ENCODE measurements around the gene FBXL17. TPM values are rescaled to one million over a fixed set of nuclear protein-coding genes. Genes with fewer than 3 reads are reported as not detected.

Gene FBXL17
- total RNA-seq, 2 experiments from 2014 or later: 5.0 to 6.0 TPM

GRCh38 chr5:107887166-107887943 is 494.5 kb downstream of the FBXL17 start:
- CTCF ChIA-PET: no interaction called here

GRCh38 chr5:107885601-107886000 is 496.3 kb downstream of the FBXL17 start:
- CTCF ChIA-PET: no interaction called here
- POLR2A ChIA-PET: no interaction called here

More at GRCh38 chr5:107887166-107887943, 494.5 kb downstream of the FBXL17 start:
- POLR2A ChIA-PET: no interaction called here

GRCh38 chr5:107884871-107885270 is 497.0 kb downstream of the FBXL17 start:
- ChIA-PET POLR2A (no interaction called here), CTCF (no interaction called here)

- CTCF ChIA-PET: no interaction called here
- POLR2A ChIA-PET: no interaction called here
These were observed 503.2 kb downstream of the FBXL17 start for GRCh38 chr5:107878661-107879060.

GRCh38 chr5:107876906-107877305 is 505.0 kb downstream of the FBXL17 start:
- CTCF ChIA-PET: no interaction called here
- POLR2A ChIA-PET: no interaction called here

GRCh38 chr5:107876261-107876660 is 505.6 kb downstream of the FBXL17 start:
- CTCF ChIA-PET: no interaction called here
- POLR2A ChIA-PET: no interaction called here

- CTCF ChIA-PET: no interaction called here
- POLR2A ChIA-PET: no interaction called here
These were observed 506.1 kb downstream of the FBXL17 start for GRCh38 chr5:107875833-107876232.

GRCh38 chr5:107874795-107875194 is 507.1 kb downstream of the FBXL17 start:
- POLR2A ChIA-PET: no interaction called here
- CTCF ChIA-PET: no interaction called here

- POLR2A ChIA-PET: no interaction called here
- CTCF ChIA-PET: no interaction called here
These were observed 508.0 kb downstream of the FBXL17 start for GRCh38 chr5:107873877-107874276.

GRCh38 chr5:107871023-107871422 is 510.9 kb downstream of the FBXL17 start:
- CTCF ChIA-PET: no interaction called here
- POLR2A ChIA-PET: no interaction called here

GRCh38 chr5:107869438-107870115 is 512.3 kb downstream of the FBXL17 start:
- CTCF ChIA-PET: no interaction called here

GRCh38 chr5:107868650-107869409 is 513.1 kb downstream of the FBXL17 start:
- POLR2A ChIA-PET: no interaction called here

More at GRCh38 chr5:107869438-107870115, 512.3 kb downstream of the FBXL17 start:
- POLR2A ChIA-PET: no interaction called here

GRCh38 chr5:107867266-107867665 is 514.6 kb downstream of the FBXL17 start:
- CTCF ChIA-PET: no interaction called here
- POLR2A ChIA-PET: no interaction called here

More at GRCh38 chr5:107868650-107869409, 513.1 kb downstream of the FBXL17 start:
- CTCF ChIA-PET: no interaction called here

- ChIA-PET POLR2A (no interaction called here), CTCF (no interaction called here)
These were observed 517.1 kb downstream of the FBXL17 start for GRCh38 chr5:107864793-107865192.

GRCh38 chr5:107863125-107863524 is 518.8 kb downstream of the FBXL17 start:
- ChIA-PET CTCF (no interaction called here), POLR2A (no interaction called here)

GRCh38 chr5:107861565-107861964 is 520.3 kb downstream of the FBXL17 start:
- CTCF ChIA-PET: no interaction called here
- POLR2A ChIA-PET: no interaction called here

- ChIA-PET POLR2A (no interaction called here), CTCF (no interaction called here)
These were observed 521.9 kb downstream of the FBXL17 start for GRCh38 chr5:107860044-107860443.

- ChIA-PET POLR2A (no interaction called here), CTCF (no interaction called here)
These were observed 523.1 kb downstream of the FBXL17 start for GRCh38 chr5:107858788-107859187.

GRCh38 chr5:107858324-107858723 is 523.6 kb downstream of the FBXL17 start:
- CTCF ChIA-PET: no interaction called here

GRCh38 chr5:107857785-107858184 is 524.1 kb downstream of the FBXL17 start:
- ChIA-PET CTCF (no interaction called here), POLR2A (no interaction called here)

More at GRCh38 chr5:107858324-107858723, 523.6 kb downstream of the FBXL17 start:
- POLR2A ChIA-PET: no interaction called here

- POLR2A ChIA-PET: no interaction called here
- CTCF ChIA-PET: no interaction called here
These were observed 526.7 kb downstream of the FBXL17 start for GRCh38 chr5:107855171-107855570.
